Thyroid gland (tissue), 4 donors: ENCODE results near the gene ATP2B1.

Experiments used
- POLR2A ChIP-seq, 2 donors: fragments of 450-650 bp; IDR thresholded peaks; one replicate each; pipeline ENCODE4 v1.6.1; 2017; ENCODE audit warnings: antibody characterized with exemption in 2 of 2, mild to moderate bottlenecking in 2 of 2, moderate library complexity in 1 of 2
- TF ChIP-seq, protein P1 (sequence below), 6 experiments: fragments of 200-600 bp in 3 of 6; fragments of 450-650 bp in 3 of 6; sonication (generic) in 3 of 6; IDR thresholded peaks; one replicate each; pipeline ENCODE4 v1.5.1; 2016 to 2019; ENCODE audit warnings: antibody characterized with exemption in 6 of 6, mild to moderate bottlenecking in 2 of 6, inconsistent platforms in 1 of 6, moderate library complexity in 1 of 6

DNA sequence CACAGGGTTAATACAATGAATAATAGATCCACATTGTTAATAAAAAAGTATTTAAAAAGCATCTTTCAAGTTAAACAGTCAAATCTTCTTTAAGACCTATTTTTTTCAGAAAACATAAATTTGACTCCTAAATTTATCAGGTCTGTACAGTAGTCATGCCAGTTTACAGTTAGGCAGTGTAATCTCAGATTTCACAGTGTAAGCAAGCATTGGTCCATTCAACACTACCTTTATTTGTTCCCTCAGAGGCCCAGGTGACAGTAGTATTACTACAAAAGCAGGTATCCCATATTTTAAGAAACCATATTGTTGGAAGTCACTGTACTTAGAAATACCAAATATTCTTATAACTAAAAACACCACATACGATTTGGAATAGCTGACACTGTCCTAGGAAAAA, 6.1 kb downstream of the ATP2B1 start:
- TF ChIP-seq, protein P1, sequence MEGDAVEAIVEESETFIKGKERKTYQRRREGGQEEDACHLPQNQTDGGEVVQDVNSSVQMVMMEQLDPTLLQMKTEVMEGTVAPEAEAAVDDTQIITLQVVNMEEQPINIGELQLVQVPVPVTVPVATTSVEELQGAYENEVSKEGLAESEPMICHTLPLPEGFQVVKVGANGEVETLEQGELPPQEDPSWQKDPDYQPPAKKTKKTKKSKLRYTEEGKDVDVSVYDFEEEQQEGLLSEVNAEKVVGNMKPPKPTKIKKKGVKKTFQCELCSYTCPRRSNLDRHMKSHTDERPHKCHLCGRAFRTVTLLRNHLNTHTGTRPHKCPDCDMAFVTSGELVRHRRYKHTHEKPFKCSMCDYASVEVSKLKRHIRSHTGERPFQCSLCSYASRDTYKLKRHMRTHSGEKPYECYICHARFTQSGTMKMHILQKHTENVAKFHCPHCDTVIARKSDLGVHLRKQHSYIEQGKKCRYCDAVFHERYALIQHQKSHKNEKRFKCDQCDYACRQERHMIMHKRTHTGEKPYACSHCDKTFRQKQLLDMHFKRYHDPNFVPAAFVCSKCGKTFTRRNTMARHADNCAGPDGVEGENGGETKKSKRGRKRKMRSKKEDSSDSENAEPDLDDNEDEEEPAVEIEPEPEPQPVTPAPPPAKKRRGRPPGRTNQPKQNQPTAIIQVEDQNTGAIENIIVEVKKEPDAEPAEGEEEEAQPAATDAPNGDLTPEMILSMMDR (IDR thresholded peaks at IDR 0.05), result no peak
- TF ChIP-seq POLR2A (IDR thresholded peaks at IDR 0.05), result no peak
